Measurements from ENCODE around the gene FATE1.

DNA sequence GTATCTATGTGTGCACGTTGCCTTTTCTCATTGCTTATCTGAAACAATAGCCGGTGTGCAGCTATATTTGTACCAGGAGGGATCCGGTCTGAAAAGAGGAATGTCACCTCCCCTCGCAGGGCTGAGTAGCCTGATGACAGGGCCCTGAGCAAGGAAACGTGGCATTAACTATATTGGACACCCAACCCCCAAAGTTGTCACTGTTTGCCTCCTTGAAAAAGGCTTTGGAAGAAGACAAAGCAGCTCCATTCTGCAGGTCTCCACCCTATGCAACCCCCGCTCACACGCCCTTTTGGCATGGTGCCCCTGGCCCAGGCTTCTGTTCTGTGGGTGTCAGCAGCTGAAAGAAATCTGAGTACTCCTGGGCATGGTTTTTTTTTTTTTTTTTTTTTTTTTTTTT is 12.3 kb upstream of the FATE1 start:
- no peak for TF ChIP-seq POLR2AphosphoS5 (IDR thresholded peaks at IDR 0.05)
- TF ChIP-seq, protein P1, sequence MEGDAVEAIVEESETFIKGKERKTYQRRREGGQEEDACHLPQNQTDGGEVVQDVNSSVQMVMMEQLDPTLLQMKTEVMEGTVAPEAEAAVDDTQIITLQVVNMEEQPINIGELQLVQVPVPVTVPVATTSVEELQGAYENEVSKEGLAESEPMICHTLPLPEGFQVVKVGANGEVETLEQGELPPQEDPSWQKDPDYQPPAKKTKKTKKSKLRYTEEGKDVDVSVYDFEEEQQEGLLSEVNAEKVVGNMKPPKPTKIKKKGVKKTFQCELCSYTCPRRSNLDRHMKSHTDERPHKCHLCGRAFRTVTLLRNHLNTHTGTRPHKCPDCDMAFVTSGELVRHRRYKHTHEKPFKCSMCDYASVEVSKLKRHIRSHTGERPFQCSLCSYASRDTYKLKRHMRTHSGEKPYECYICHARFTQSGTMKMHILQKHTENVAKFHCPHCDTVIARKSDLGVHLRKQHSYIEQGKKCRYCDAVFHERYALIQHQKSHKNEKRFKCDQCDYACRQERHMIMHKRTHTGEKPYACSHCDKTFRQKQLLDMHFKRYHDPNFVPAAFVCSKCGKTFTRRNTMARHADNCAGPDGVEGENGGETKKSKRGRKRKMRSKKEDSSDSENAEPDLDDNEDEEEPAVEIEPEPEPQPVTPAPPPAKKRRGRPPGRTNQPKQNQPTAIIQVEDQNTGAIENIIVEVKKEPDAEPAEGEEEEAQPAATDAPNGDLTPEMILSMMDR (IDR thresholded peaks at IDR 0.05), result no peak
- TF ChIP-seq POLR2A (IDR thresholded peaks at IDR 0.05), result no peak
- no peak for TF ChIP-seq EP300 (IDR thresholded peaks at IDR 0.05)
